A549 (cell line): ENCODE results near the gene KCNK7. TPM values are rescaled to one million over a fixed set of nuclear protein-coding genes. Genes with fewer than 3 reads are reported as not detected.

Experiments used
- BHLHE40 ChIP-seq: IDR thresholded peaks from 2 replicates; pipeline ENCODE4 v1.6.1; 2012; ENCODE audit warnings: low read depth, low read length, inconsistent platforms
- CBX2 ChIP-seq: fragments of 200-600 bp; sonication (generic); IDR thresholded peaks from 2 replicates; pipeline ENCODE4 v1.6.1; 2016; ENCODE audit warnings: low read depth, mild to moderate bottlenecking, borderline replicate concordance
- CBX8 ChIP-seq: fragments of 200-600 bp; sonication (generic); IDR thresholded peaks from 2 replicates; pipeline ENCODE4 v1.6.1; 2016
- CEBPB ChIP-seq, 2 experiments: fragments of >200 bp in 1 of 2; sonication (Bioruptor Twin) in 1 of 2; formaldehyde crosslinking in 1 of 2; IDR thresholded peaks; 2 replicates each; pipeline ENCODE4 v1.6.1; 2012 to 2016
- CHD4 ChIP-seq: fragments of 200-600 bp; sonication (generic); IDR thresholded peaks from 2 replicates; pipeline ENCODE4 v1.6.1; 2016; ENCODE audit warnings: antibody characterized with exemption, mild to moderate bottlenecking, borderline replicate concordance
- EHF ChIP-seq: fragments of 250-450 bp; sonication (Bioruptor Pico); IDR thresholded peaks from 2 replicates; pipeline ENCODE4 v1.5.0; 2020; ENCODE audit warnings: mild to moderate bottlenecking
- EHMT2 ChIP-seq: fragments of 200-600 bp; sonication (generic); IDR thresholded peaks from 2 replicates; pipeline ENCODE4 v1.6.1; 2016; ENCODE audit warnings: antibody characterized with exemption, low read depth, mild to moderate bottlenecking, moderate library complexity
- EP300 ChIP-seq, 2 experiments: fragments of >200 bp; sonication (Bioruptor Twin); formaldehyde crosslinking; IDR thresholded peaks; 2 replicates in 1 of 2; 3 replicates in 1 of 2; pipeline ENCODE4 v1.6.1; 2016 to 2017
- HDAC2 ChIP-seq: fragments of 200-600 bp; sonication (generic); IDR thresholded peaks from 2 replicates; pipeline ENCODE4 v1.6.1; 2016
- HEYL ChIP-seq: fragments of 250-450 bp; sonication (Bioruptor Pico); IDR thresholded peaks from 2 replicates; pipeline ENCODE4 v1.8.0; 2021; ENCODE audit warnings: mild to moderate bottlenecking, moderate library complexity
- HOXA7 ChIP-seq: fragments of 250-450 bp; sonication (Bioruptor Pico); IDR thresholded peaks from 2 replicates; pipeline ENCODE4 v1.5.0; 2020; ENCODE audit warnings: mild to moderate bottlenecking, moderate library complexity
- HOXB13 ChIP-seq: fragments of 250-450 bp; sonication (Bioruptor Pico); IDR thresholded peaks from 2 replicates; pipeline ENCODE4 v1.5.0; 2020; ENCODE audit warnings: low read depth, mild to moderate bottlenecking, moderate library complexity
- HOXB5 ChIP-seq: fragments of 250-450 bp; sonication (Bioruptor Pico); IDR thresholded peaks from 2 replicates; pipeline ENCODE4 v1.5.0; 2020; ENCODE audit warnings: mild to moderate bottlenecking, moderate library complexity
- JUN ChIP-seq, 2 experiments: fragments of >200 bp; sonication (Bioruptor Twin); formaldehyde crosslinking; IDR thresholded peaks; 2 replicates in 1 of 2; 3 replicates in 1 of 2; pipeline ENCODE4 v1.6.1; 2016 to 2017
- JUNB ChIP-seq: fragments of >200 bp; sonication (Bioruptor Twin); formaldehyde crosslinking; IDR thresholded peaks from 2 replicates; pipeline ENCODE4 v1.6.1; 2016
- KDM1A ChIP-seq: fragments of 200-600 bp; sonication (generic); IDR thresholded peaks from 2 replicates; pipeline ENCODE4 v1.6.1; 2016; ENCODE audit warnings: low read depth, mild to moderate bottlenecking
- MAFK ChIP-seq: fragments of 450-650 bp; IDR thresholded peaks from 2 replicates; pipeline ENCODE4 v1.6.1; 2014; ENCODE audit not compliant: partially characterized antibody
- MAZ ChIP-seq: fragments of 150-350 bp; IDR thresholded peaks from 2 replicates; pipeline ENCODE4 v1.6.1; 2014; ENCODE audit warnings: antibody characterized with exemption, low read depth, low read length, borderline replicate concordance
- MYC ChIP-seq: IDR thresholded peaks from 2 replicates; pipeline ENCODE4 v1.6.1; 2012; ENCODE audit warnings: mild to moderate bottlenecking, inconsistent platforms, low read length, improper control_type of control experiment, borderline replicate concordance
- NFE2L2 ChIP-seq: fragments of 150-350 bp; conservative IDR thresholded peaks from 2 replicates; pipeline ENCODE4 v1.6.1; 2014; ENCODE audit warnings: low read length
- NPAS2 ChIP-seq: fragments of 250-450 bp; sonication (Bioruptor Pico); IDR thresholded peaks from 2 replicates; pipeline ENCODE4 v1.8.0; 2022; ENCODE audit warnings: mild to moderate bottlenecking, moderate library complexity, borderline replicate concordance
- PHF8 ChIP-seq: fragments of 200-600 bp; sonication (generic); IDR thresholded peaks from 2 replicates; pipeline ENCODE4 v1.6.1; 2016; ENCODE audit warnings: low read depth, mild to moderate bottlenecking, antibody characterized with exemption, moderate library complexity, borderline replicate concordance
- POLR2A ChIP-seq: IDR thresholded peaks from 2 replicates; pipeline ENCODE4 v1.6.1; 2012; ENCODE audit warnings: mild to moderate bottlenecking, low read length
- POLR2AphosphoS2 ChIP-seq: conservative IDR thresholded peaks from 2 replicates; pipeline ENCODE4 v1.6.1; 2012; ENCODE audit warnings: low read length, improper control_type of control experiment, inconsistent platforms
- RAD21 ChIP-seq, 2 experiments: fragments of >200 bp in 1 of 2; sonication (Bioruptor Twin) in 1 of 2; formaldehyde crosslinking in 1 of 2; IDR thresholded peaks in 1 of 2; conservative IDR thresholded peaks in 1 of 2; 2 replicates in 1 of 2; 3 replicates in 1 of 2; pipeline ENCODE4 v1.6.1; 2012 to 2018; ENCODE audit warnings: inconsistent platforms in 1 of 2
- RARB ChIP-seq: fragments of 250-450 bp; sonication (Bioruptor Pico); IDR thresholded peaks from 2 replicates; pipeline ENCODE4 v1.8.0; 2021; ENCODE audit warnings: mild to moderate bottlenecking, moderate library complexity
- SREBF2 ChIP-seq: fragments of 450-650 bp; IDR thresholded peaks from 2 replicates; pipeline ENCODE4 v1.6.1; 2014; ENCODE audit warnings: mild to moderate bottlenecking, moderate library complexity
- TP53 ChIP-seq: fragments of 250-450 bp; sonication (Bioruptor Pico); IDR thresholded peaks from 2 replicates; pipeline ENCODE4 v1.5.0; 2021; ENCODE audit warnings: mild to moderate bottlenecking, moderate library complexity
- ZFP36 ChIP-seq: fragments of 450-650 bp; IDR thresholded peaks from 2 replicates; pipeline ENCODE4 v1.6.1; 2014; ENCODE audit warnings: borderline replicate concordance; ENCODE audit not compliant: partially characterized antibody
- ZNF302 ChIP-seq: fragments of 250-450 bp; sonication (Bioruptor Pico); IDR thresholded peaks from 2 replicates; pipeline ENCODE4 v1.9.0; 2021; ENCODE audit warnings: inconsistent platforms, mild to moderate bottlenecking, moderate library complexity
- ZSCAN20 ChIP-seq: fragments of 250-450 bp; sonication (Bioruptor Pico); IDR thresholded peaks from 2 replicates; pipeline ENCODE4 v1.8.0; 2022; ENCODE audit warnings: mild to moderate bottlenecking, moderate library complexity
- polyA plus RNA-seq, 4 experiments: library from polyadenylated mRNA; depleted of rRNA in 3 of 4; stranded (reverse); fragments of >200 nt; fragmentation: RNase III in 1 of 4; extraction: RNeasy Plus Mini Kit Qiagen cat#74134 plus additional on column Dnase treatment in 1 of 4; gene quantifications; 2 replicates in 3 of 4; 3 replicates in 1 of 4; pipeline ENCODE4 v1.2.3, GENCODE V29; 2011 to 2017
- TF ChIP-seq, protein P1 (sequence below): IDR thresholded peaks from 2 replicates; pipeline ENCODE4 v1.6.1; 2012
- TF ChIP-seq, protein P2 (sequence below): fragments of >200 bp; sonication (Bioruptor Twin); formaldehyde crosslinking; IDR thresholded peaks from 2 replicates; pipeline ENCODE4 v1.6.1; 2016
- TF ChIP-seq, protein P3 (sequence below): fragments of >200 bp; sonication (Bioruptor Twin); formaldehyde crosslinking; IDR thresholded peaks from 3 replicates; pipeline ENCODE4 v1.5.1; 2016
- TF ChIP-seq, protein P4 (sequence below): fragments of 250-450 bp; sonication (Bioruptor Pico); IDR thresholded peaks from 2 replicates; pipeline ENCODE4 v1.5.0; 2020; ENCODE audit warnings: low read depth, mild to moderate bottlenecking, moderate library complexity
- TF ChIP-seq, protein P5 (sequence below): fragments of 450-650 bp; IDR thresholded peaks from 2 replicates; pipeline ENCODE4 v1.6.1; 2014; ENCODE audit warnings: antibody characterized with exemption
- TF ChIP-seq, protein P6 (sequence below): fragments of >200 bp; sonication (Bioruptor Twin); formaldehyde crosslinking; IDR thresholded peaks from 3 replicates; pipeline ENCODE4 v1.6.1; 2016
- TF ChIP-seq, protein P7 (sequence below): IDR thresholded peaks from 2 replicates; pipeline ENCODE4 v1.6.1; 2012

KCNK7 gene
- polyA plus RNA-seq, 2 of the 4 experiments (the other 2 are of a cell fraction): 0.13 to 0.50 TPM

DNA sequence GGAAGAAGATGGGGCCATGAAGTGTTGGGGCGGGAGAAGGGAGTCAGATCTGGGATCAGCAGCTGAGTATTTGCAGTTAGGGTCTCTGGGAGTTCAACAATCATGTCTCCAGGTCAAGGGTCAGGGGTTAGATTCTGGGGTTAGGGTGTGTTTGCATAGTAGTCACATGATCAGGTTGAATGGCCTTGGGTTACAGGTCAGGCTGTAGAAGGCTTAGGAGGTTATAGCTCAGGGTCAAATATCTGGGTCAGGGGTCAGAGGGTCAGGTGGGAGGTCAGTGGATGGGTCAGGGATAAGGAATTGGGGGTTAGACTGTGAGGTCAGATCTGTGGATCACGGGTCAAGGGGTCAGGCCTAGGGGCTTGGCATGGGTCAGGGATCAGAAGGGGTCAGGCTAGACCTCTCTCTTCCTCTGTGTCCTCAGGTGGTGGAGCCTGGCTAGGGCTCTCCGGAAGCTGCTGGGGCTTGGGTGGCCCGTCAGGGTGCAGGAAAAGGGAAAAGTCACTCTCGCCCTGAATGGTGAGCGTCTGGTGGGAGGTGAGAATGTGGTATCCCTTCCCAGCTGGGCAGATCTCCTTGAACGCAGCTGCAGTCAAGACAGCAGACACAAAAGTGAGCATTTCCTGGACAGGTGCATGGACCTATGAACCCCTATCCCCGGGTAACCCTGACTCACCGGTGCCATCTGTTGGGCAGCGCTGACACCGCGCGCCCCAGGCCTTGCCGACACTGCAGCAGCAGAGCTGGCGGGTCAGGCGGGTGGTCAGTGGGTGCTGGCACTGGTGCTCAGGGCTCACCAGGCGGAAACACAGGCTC is 43.8 kb downstream of the KCNK7 start (continued):
- TF ChIP-seq, protein P1, sequence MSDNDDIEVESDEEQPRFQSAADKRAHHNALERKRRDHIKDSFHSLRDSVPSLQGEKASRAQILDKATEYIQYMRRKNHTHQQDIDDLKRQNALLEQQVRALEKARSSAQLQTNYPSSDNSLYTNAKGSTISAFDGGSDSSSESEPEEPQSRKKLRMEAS: 0 out of 2 replicates have a peak, but pooled peaks have one; percentile 36
- TF ChIP-seq HOXA7: no peak
- TF ChIP-seq EHMT2: no peak
- no peak for TF ChIP-seq CBX2
- no peak for TF ChIP-seq KDM1A
- no peak for TF ChIP-seq ZSCAN20 (CRISPR knock-in tag)
- no peak for TF ChIP-seq HDAC2
- TF ChIP-seq, protein P2, sequence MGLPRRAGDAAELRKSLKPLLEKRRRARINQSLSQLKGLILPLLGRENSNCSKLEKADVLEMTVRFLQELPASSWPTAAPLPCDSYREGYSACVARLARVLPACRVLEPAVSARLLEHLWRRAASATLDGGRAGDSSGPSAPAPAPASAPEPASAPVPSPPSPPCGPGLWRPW: no peak
- TF ChIP-seq CEBPB (IDR thresholded peaks at IDR 0.05): no peak
- TF ChIP-seq, protein P3, sequence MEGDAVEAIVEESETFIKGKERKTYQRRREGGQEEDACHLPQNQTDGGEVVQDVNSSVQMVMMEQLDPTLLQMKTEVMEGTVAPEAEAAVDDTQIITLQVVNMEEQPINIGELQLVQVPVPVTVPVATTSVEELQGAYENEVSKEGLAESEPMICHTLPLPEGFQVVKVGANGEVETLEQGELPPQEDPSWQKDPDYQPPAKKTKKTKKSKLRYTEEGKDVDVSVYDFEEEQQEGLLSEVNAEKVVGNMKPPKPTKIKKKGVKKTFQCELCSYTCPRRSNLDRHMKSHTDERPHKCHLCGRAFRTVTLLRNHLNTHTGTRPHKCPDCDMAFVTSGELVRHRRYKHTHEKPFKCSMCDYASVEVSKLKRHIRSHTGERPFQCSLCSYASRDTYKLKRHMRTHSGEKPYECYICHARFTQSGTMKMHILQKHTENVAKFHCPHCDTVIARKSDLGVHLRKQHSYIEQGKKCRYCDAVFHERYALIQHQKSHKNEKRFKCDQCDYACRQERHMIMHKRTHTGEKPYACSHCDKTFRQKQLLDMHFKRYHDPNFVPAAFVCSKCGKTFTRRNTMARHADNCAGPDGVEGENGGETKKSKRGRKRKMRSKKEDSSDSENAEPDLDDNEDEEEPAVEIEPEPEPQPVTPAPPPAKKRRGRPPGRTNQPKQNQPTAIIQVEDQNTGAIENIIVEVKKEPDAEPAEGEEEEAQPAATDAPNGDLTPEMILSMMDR: peak; percentile 54
- no peak for TF ChIP-seq ZNF302
- no peak for TF ChIP-seq POLR2AphosphoS2
- TF ChIP-seq, protein P4, sequence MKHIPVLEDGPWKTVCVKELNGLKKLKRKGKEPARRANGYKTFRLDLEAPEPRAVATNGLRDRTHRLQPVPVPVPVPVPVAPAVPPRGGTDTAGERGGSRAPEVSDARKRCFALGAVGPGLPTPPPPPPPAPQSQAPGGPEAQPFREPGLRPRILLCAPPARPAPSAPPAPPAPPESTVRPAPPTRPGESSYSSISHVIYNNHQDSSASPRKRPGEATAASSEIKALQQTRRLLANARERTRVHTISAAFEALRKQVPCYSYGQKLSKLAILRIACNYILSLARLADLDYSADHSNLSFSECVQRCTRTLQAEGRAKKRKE (CRISPR knock-in tag): no peak
- no peak for TF ChIP-seq MAZ
- no peak for TF ChIP-seq TP53 (CRISPR knock-in tag)
- TF ChIP-seq SREBF2: no peak
- TF ChIP-seq JUN (IDR thresholded peaks at IDR 0.05): no peak
- TF ChIP-seq EP300 (IDR thresholded peaks at IDR 0.05): no peak
- TF ChIP-seq CBX8: no peak
- no peak for TF ChIP-seq HEYL (CRISPR knock-in tag)
- TF ChIP-seq, protein P5, sequence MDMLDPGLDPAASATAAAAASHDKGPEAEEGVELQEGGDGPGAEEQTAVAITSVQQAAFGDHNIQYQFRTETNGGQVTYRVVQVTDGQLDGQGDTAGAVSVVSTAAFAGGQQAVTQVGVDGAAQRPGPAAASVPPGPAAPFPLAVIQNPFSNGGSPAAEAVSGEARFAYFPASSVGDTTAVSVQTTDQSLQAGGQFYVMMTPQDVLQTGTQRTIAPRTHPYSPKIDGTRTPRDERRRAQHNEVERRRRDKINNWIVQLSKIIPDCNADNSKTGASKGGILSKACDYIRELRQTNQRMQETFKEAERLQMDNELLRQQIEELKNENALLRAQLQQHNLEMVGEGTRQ: no peak
- peak; percentile 22 for TF ChIP-seq MAFK
- TF ChIP-seq CHD4: no peak
- TF ChIP-seq HOXB13: no peak
- TF ChIP-seq, protein P6, sequence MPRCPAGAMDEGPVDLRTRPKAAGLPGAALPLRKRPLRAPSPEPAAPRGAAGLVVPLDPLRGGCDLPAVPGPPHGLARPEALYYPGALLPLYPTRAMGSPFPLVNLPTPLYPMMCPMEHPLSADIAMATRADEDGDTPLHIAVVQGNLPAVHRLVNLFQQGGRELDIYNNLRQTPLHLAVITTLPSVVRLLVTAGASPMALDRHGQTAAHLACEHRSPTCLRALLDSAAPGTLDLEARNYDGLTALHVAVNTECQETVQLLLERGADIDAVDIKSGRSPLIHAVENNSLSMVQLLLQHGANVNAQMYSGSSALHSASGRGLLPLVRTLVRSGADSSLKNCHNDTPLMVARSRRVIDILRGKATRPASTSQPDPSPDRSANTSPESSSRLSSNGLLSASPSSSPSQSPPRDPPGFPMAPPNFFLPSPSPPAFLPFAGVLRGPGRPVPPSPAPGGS: no peak
- no peak for TF ChIP-seq MYC
- no peak for TF ChIP-seq ZFP36
- TF ChIP-seq, protein P7, sequence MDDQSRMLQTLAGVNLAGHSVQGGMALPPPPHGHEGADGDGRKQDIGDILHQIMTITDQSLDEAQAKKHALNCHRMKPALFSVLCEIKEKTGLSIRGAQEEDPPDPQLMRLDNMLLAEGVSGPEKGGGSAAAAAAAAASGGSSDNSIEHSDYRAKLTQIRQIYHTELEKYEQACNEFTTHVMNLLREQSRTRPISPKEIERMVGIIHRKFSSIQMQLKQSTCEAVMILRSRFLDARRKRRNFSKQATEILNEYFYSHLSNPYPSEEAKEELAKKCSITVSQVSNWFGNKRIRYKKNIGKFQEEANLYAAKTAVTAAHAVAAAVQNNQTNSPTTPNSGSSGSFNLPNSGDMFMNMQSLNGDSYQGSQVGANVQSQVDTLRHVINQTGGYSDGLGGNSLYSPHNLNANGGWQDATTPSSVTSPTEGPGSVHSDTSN: no peak
- TF ChIP-seq RARB (CRISPR knock-in tag): no peak
- no peak for TF ChIP-seq NFE2L2
- TF ChIP-seq PHF8: no peak
- TF ChIP-seq HOXB5 (CRISPR knock-in tag): no peak
- TF ChIP-seq RAD21 (conservative IDR thresholded peaks at IDR 0.05 in 1 of 2, IDR thresholded peaks at IDR 0.05 in 1 of 2): peak; percentile 42 to 52; a peak in 4 of 5 replicates
- no peak for TF ChIP-seq BHLHE40
- no peak for TF ChIP-seq NPAS2 (CRISPR knock-in tag)
- no peak for TF ChIP-seq EHF (CRISPR knock-in tag)
- TF ChIP-seq POLR2A: no peak
- no peak for TF ChIP-seq JUNB
